Measurements from ENCODE around the gene MRPS6.

DNA sequence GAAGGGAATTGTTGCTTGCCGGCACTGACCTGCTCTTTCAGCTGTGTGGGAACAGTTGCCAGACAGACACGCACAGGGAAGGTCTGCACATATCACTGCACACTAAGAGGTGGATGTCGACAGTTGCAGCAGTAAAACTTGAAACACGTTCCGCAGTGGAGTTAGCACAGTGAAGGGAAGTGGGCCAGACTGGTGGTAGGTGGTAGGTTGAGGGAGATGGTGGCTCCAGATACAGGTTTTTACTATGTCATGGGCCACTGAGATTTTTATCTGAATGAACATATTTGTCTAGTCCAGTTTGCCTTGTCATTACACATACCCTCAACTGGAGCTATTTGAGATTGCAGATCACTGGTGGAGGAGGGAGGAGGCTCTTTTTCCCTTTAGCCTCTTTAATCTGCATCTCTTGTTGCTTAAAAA is 13.5 kb downstream of the MRPS6 start:
- TF ChIP-seq, protein P1, sequence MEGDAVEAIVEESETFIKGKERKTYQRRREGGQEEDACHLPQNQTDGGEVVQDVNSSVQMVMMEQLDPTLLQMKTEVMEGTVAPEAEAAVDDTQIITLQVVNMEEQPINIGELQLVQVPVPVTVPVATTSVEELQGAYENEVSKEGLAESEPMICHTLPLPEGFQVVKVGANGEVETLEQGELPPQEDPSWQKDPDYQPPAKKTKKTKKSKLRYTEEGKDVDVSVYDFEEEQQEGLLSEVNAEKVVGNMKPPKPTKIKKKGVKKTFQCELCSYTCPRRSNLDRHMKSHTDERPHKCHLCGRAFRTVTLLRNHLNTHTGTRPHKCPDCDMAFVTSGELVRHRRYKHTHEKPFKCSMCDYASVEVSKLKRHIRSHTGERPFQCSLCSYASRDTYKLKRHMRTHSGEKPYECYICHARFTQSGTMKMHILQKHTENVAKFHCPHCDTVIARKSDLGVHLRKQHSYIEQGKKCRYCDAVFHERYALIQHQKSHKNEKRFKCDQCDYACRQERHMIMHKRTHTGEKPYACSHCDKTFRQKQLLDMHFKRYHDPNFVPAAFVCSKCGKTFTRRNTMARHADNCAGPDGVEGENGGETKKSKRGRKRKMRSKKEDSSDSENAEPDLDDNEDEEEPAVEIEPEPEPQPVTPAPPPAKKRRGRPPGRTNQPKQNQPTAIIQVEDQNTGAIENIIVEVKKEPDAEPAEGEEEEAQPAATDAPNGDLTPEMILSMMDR (IDR thresholded peaks at IDR 0.05; ENCODE audit: poor library complexity): no peak
- no peak for TF ChIP-seq EZH2phosphoT487 (IDR thresholded peaks at IDR 0.05; ENCODE audit: low read depth, severe bottlenecking, unreplicated experiment)

Measured in hepatocyte (in vitro differentiated cells).